Neural cell (in vitro differentiated cells): Measurements from ENCODE around the gene IGBP1.

Source experiments
- CTCF ChIP-seq: fragments of 450-650 bp; IDR thresholded peaks from 2 replicates; pipeline ENCODE4 v1.5.1; 2014; ENCODE audit warnings: antibody characterized with exemption, mild to moderate bottlenecking, moderate library complexity; ENCODE audit not compliant: poor library complexity, severe bottlenecking
- EP300 ChIP-seq: fragments of 450-650 bp; conservative IDR thresholded peaks from 2 replicates; pipeline ENCODE4 v1.6.1; 2014; ENCODE audit warnings: antibody characterized with exemption, mild to moderate bottlenecking, moderate library complexity; ENCODE audit not compliant: poor library complexity, severe bottlenecking
- POLR2AphosphoS5 ChIP-seq: IDR thresholded peaks from 2 replicates; pipeline ENCODE4 v1.6.1; 2012

- TF ChIP-seq EP300 (no peak), CTCF (no peak), POLR2AphosphoS5 (no peak)
These were observed 8.6 kb upstream of the IGBP1 start for GRCh38 chrX:70124678-70125077.
